HCT116 (cell line): ENCODE data around the gene FANK1.
"Not testable (repeated sequence)": the region's sequence is repeated elsewhere in the genome, so short reads cannot be mapped to it uniquely, and the experiment has no call there.

ENCODE experiments used
- POLR2AphosphoS5 ChIP-seq: IDR thresholded peaks from 2 replicates; pipeline ENCODE4 v1.6.1; 2011; ENCODE audit warnings: mild to moderate bottlenecking, low read depth, low read length, moderate library complexity
- TF ChIP-seq, protein P1 (sequence below), 3 experiments: fragments of 200-600 bp in 1 of 3; sonication (generic) in 1 of 3; IDR thresholded peaks in 2 of 3; conservative IDR thresholded peaks in 1 of 3; 2 replicates each; pipeline ENCODE4 v1.5.1; 2012 to 2017; ENCODE audit warnings: low read depth in 2 of 3, low read length in 2 of 3, antibody characterized with exemption in 1 of 3, borderline replicate concordance in 1 of 3, control low read depth in 1 of 3, mild to moderate bottlenecking in 1 of 3, mixed read lengths in 1 of 3, mixed run types in 1 of 3, moderate library complexity in 1 of 3; ENCODE audit not compliant: insufficient read depth in 1 of 3

DNA sequence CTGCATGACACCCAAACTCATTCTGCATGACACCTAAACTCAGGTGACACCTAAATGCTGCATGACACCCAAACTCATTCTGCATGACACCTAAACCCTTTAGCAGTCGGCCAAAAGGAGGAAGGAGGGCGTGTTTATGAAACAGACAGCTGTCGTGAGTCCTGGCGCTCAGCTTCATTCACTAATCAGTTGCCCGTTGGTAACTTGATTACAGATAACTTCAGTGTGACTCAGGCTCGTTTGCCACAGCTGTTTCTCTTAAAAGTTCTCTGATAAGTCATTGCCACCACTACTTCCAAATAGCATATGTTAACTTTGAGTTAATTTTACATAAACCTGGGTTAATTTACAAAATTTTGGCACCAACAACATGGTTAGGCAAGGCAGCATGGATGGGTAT, 16.9 kb downstream of the FANK1 start:
- not testable (repeated sequence) for TF ChIP-seq POLR2AphosphoS5
- TF ChIP-seq, protein P1, sequence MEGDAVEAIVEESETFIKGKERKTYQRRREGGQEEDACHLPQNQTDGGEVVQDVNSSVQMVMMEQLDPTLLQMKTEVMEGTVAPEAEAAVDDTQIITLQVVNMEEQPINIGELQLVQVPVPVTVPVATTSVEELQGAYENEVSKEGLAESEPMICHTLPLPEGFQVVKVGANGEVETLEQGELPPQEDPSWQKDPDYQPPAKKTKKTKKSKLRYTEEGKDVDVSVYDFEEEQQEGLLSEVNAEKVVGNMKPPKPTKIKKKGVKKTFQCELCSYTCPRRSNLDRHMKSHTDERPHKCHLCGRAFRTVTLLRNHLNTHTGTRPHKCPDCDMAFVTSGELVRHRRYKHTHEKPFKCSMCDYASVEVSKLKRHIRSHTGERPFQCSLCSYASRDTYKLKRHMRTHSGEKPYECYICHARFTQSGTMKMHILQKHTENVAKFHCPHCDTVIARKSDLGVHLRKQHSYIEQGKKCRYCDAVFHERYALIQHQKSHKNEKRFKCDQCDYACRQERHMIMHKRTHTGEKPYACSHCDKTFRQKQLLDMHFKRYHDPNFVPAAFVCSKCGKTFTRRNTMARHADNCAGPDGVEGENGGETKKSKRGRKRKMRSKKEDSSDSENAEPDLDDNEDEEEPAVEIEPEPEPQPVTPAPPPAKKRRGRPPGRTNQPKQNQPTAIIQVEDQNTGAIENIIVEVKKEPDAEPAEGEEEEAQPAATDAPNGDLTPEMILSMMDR (IDR thresholded peaks at IDR 0.05 in 2 of 3, conservative IDR thresholded peaks at IDR 0.05 in 1 of 3; ENCODE audit: borderline replicate concordance in 1 of 3, insufficient read depth in 1 of 3, low read depth in 2 of 3, low read length in 2 of 3), result not testable (repeated sequence)
